HepG2 (cell line): ENCODE measurements around the gene ACADS. TPM values are rescaled to one million over a fixed set of nuclear protein-coding genes. Genes with fewer than 3 reads are reported as not detected.

Source experiments
- IRF2 ChIP-seq: IDR thresholded peaks from 2 replicates; pipeline ENCODE4 v1.6.1; 2018; ENCODE audit warnings: missing genetic modification reagents, missing compliant biosample characterization
- MBNL3 ChIP-seq: fragments of 250-450 bp; sonication (Bioruptor Pico); conservative IDR thresholded peaks from 2 replicates; pipeline ENCODE4 v1.8.0; 2022; ENCODE audit warnings: mild to moderate bottlenecking, inconsistent platforms
- NR2F6 ChIP-seq, 2 experiments: IDR thresholded peaks; 2 replicates each; pipeline ENCODE4 v1.6.1; 2016; ENCODE audit warnings: antibody characterized with exemption in 1 of 2, mild to moderate bottlenecking in 1 of 2
- SOX5 ChIP-seq: IDR thresholded peaks from 2 replicates; pipeline ENCODE4 v1.6.1; 2016; ENCODE audit warnings: borderline replicate concordance
- SP140L ChIP-seq: sonication (generic); formaldehyde crosslinking; IDR thresholded peaks from 2 replicates; pipeline ENCODE4 v1.4.0; 2020; ENCODE audit warnings: missing genetic modification reagents, borderline replicate concordance
- SRSF9 ChIP-seq: fragments of 200-400 bp; formaldehyde crosslinking; IDR thresholded peaks from 2 replicates; pipeline ENCODE4 v1.6.1; 2018; ENCODE audit warnings: borderline replicate concordance, mild to moderate bottlenecking, low read depth, low read length; ENCODE audit not compliant: insufficient read depth, poor library complexity, severe bottlenecking
- ZFP82 ChIP-seq: sonication (generic); formaldehyde crosslinking; IDR thresholded peaks from 2 replicates; pipeline ENCODE4 v1.5.1; 2020; ENCODE audit warnings: mild to moderate bottlenecking, missing genetic modification reagents, borderline replicate concordance
- ZKSCAN1 ChIP-seq: fragments of 150-350 bp; IDR thresholded peaks from 2 replicates; pipeline ENCODE4 v1.6.1; 2014; ENCODE audit warnings: low read length
- ZNF577 ChIP-seq: sonication (generic); formaldehyde crosslinking; IDR thresholded peaks from 2 replicates; pipeline ENCODE4 v1.4.0; 2020; ENCODE audit warnings: mild to moderate bottlenecking, low read depth, missing genetic modification reagents, borderline replicate concordance
- ZNF652 ChIP-seq: IDR thresholded peaks from 2 replicates; pipeline ENCODE4 v1.6.1; 2016; ENCODE audit warnings: low read depth, borderline replicate concordance
- ZNF775 ChIP-seq: sonication (generic); formaldehyde crosslinking; IDR thresholded peaks from 2 replicates; pipeline ENCODE4 v1.4.0; 2020; ENCODE audit warnings: missing genetic modification reagents, mild to moderate bottlenecking, moderate library complexity, borderline replicate concordance
- ZNF788 ChIP-seq: sonication (generic); formaldehyde crosslinking; IDR thresholded peaks from 2 replicates; pipeline ENCODE4 v1.5.0; 2020; ENCODE audit warnings: mild to moderate bottlenecking, missing genetic modification reagents, borderline replicate concordance
- ZSCAN29 ChIP-seq: sonication (generic); formaldehyde crosslinking; conservative IDR thresholded peaks from 2 replicates; pipeline ENCODE4 v1.4.0; 2020; ENCODE audit warnings: mild to moderate bottlenecking, missing genetic modification reagents
- polyA plus RNA-seq, 8 experiments: library from polyadenylated mRNA; depleted of rRNA in 3 of 8; stranded (reverse) in 7 of 8; unstranded in 1 of 8; fragments of >200 nt; fragmentation: Illumina TruSeq in 4 of 8; extraction: Trizol in 4 of 8; gene quantifications; 2 replicates each; pipeline versions ENCODE4 v1.2.1 to v1.2.3, GENCODE V29; 2011 to 2016; ENCODE audit warnings: low read depth in 4 of 8, missing spikeins in 1 of 8, mixed read lengths in 1 of 8; ENCODE audit not compliant: insufficient read depth in 1 of 8
- total RNA-seq, 5 experiments: library from RNA; depleted of rRNA; stranded (reverse); fragments of >200 nt; fragmentation: Illumina TruSeq; extraction: Trizol; gene quantifications; 2 replicates each; pipeline ENCODE4 v1.2.3, GENCODE V29; 2016; ENCODE audit warnings: low read depth in 1 of 5
- TF ChIP-seq, protein P1 (sequence below): sonication (generic); formaldehyde crosslinking; IDR thresholded peaks from 2 replicates; pipeline ENCODE4 v1.5.0; 2020; ENCODE audit warnings: missing genetic modification reagents
- TF ChIP-seq, protein P2 (sequence below): sonication (generic); formaldehyde crosslinking; conservative IDR thresholded peaks from 2 replicates; pipeline ENCODE4 v1.4.0; 2020; ENCODE audit warnings: missing genetic modification reagents
- TF ChIP-seq, protein P3 (sequence below): IDR thresholded peaks from 2 replicates; pipeline ENCODE4 v1.6.1; 2016; ENCODE audit warnings: low read depth, missing genetic modification reagents, missing compliant biosample characterization
- TF ChIP-seq, protein P4 (sequence below): sonication (generic); formaldehyde crosslinking; IDR thresholded peaks from 2 replicates; pipeline ENCODE4 v1.8.0; 2022; ENCODE audit warnings: low read depth, missing genetic modification reagents
- TF ChIP-seq, protein P5 (sequence below): sonication (generic); formaldehyde crosslinking; IDR thresholded peaks from 2 replicates; pipeline ENCODE4 v1.8.0; 2022; ENCODE audit warnings: mild to moderate bottlenecking, missing genetic modification reagents, borderline replicate concordance

ACADS gene
- total and polyA plus RNA-seq, 2 of the 13 experiments (the other 11 are each of a cell fraction or from before 2014, with no cell fraction given) = 17.4 to 27.7 TPM

DNA sequence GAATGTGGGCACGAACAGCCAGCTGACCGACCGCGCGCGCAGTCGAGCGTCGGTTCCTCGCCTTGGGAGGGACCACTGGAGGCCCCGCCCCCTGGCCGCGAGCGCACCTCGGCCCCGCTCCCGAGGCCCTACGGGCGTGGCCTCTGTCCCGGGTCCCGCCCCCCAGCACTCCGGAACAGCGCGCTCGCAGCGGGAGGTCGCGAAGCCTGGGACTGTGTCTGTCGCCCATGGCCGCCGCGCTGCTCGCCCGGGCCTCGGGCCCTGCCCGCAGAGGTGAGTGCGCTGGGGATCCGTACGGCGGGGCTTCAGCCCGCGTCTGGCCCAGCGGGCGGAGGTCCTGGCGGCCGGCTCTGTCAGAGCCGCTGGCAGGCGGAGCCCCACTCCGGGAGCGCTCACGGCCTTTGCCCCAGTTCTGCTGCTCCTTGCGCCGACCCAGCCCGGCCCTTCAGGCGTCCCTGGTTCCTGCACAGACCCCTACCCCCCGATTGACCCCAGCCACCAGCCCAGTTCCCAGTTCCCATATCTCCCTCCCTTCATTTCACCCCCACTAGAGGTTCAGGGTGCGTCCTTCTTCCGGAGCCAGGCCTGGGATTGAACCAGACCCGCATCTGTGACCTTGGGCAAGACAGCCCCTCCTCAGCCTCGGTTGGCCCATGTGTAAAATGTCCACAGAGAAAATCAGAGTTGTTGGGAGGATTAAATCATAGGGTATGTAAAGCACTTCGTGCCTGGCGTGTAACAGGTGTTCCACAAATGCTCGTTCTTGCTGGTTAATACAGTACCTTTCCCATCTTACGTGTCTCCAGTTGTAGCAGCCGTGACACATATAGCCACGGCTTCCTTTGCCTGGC, at the start of gene ACADS (continued):
- TF ChIP-seq, protein P1, sequence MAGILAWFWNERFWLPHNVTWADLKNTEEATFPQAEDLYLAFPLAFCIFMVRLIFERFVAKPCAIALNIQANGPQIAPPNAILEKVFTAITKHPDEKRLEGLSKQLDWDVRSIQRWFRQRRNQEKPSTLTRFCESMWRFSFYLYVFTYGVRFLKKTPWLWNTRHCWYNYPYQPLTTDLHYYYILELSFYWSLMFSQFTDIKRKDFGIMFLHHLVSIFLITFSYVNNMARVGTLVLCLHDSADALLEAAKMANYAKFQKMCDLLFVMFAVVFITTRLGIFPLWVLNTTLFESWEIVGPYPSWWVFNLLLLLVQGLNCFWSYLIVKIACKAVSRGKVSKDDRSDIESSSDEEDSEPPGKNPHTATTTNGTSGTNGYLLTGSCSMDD (CRISPR knock-in tag) = no peak
- TF ChIP-seq IRF2 (peak; percentile 20; the same call in 1 of the 2 replicates), SRSF9 (no peak), SP140L (no peak), ZFP82 (CRISPR knock-in tag) (no peak), ZSCAN29 (CRISPR knock-in tag) (no peak), ZNF652 (no peak), ZNF577 (CRISPR knock-in tag) (no peak), NR2F6 (IDR thresholded peaks at IDR 0.05) (no peak), NR2F6 (CRISPR knock-in tag; IDR thresholded peaks at IDR 0.05) (no peak), MBNL3 (CRISPR knock-in tag) (no peak), ZNF775 (CRISPR knock-in tag) (no peak), ZNF788 (CRISPR knock-in tag) (peak; percentile 73; the same call in 1 of the 2 replicates), SOX5 (no peak), ZKSCAN1 (no peak)
- TF ChIP-seq, protein P2, sequence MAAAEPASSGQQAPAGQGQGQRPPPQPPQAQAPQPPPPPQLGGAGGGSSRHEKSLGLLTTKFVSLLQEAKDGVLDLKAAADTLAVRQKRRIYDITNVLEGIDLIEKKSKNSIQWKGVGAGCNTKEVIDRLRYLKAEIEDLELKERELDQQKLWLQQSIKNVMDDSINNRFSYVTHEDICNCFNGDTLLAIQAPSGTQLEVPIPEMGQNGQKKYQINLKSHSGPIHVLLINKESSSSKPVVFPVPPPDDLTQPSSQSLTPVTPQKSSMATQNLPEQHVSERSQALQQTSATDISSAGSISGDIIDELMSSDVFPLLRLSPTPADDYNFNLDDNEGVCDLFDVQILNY = 0 out of 2 replicates have a peak, but pooled peaks have one; percentile 32
- TF ChIP-seq, protein P3, sequence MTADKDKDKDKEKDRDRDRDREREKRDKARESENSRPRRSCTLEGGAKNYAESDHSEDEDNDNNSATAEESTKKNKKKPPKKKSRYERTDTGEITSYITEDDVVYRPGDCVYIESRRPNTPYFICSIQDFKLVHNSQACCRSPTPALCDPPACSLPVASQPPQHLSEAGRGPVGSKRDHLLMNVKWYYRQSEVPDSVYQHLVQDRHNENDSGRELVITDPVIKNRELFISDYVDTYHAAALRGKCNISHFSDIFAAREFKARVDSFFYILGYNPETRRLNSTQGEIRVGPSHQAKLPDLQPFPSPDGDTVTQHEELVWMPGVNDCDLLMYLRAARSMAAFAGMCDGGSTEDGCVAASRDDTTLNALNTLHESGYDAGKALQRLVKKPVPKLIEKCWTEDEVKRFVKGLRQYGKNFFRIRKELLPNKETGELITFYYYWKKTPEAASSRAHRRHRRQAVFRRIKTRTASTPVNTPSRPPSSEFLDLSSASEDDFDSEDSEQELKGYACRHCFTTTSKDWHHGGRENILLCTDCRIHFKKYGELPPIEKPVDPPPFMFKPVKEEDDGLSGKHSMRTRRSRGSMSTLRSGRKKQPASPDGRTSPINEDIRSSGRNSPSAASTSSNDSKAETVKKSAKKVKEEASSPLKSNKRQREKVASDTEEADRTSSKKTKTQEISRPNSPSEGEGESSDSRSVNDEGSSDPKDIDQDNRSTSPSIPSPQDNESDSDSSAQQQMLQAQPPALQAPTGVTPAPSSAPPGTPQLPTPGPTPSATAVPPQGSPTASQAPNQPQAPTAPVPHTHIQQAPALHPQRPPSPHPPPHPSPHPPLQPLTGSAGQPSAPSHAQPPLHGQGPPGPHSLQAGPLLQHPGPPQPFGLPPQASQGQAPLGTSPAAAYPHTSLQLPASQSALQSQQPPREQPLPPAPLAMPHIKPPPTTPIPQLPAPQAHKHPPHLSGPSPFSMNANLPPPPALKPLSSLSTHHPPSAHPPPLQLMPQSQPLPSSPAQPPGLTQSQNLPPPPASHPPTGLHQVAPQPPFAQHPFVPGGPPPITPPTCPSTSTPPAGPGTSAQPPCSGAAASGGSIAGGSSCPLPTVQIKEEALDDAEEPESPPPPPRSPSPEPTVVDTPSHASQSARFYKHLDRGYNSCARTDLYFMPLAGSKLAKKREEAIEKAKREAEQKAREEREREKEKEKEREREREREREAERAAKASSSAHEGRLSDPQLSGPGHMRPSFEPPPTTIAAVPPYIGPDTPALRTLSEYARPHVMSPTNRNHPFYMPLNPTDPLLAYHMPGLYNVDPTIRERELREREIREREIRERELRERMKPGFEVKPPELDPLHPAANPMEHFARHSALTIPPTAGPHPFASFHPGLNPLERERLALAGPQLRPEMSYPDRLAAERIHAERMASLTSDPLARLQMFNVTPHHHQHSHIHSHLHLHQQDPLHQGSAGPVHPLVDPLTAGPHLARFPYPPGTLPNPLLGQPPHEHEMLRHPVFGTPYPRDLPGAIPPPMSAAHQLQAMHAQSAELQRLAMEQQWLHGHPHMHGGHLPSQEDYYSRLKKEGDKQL = no peak
- TF ChIP-seq, protein P4, sequence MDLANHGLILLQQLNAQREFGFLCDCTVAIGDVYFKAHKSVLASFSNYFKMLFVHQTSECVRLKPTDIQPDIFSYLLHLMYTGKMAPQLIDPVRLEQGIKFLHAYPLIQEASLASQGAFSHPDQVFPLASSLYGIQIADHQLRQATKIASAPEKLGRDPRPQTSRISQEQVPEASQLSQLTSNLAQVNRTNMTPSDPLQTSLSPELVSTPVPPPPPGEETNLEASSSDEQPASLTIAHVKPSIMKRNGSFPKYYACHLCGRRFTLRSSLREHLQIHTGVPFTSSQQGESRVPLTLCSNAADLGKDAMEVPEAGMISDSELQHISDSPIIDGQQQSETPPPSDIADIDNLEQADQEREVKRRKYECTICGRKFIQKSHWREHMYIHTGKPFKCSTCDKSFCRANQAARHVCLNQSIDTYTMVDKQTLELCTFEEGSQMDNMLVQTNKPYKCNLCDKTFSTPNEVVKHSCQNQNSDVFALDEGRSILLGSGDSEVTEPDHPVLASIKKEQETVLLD (CRISPR knock-in tag) = no peak
- TF ChIP-seq, protein P5, sequence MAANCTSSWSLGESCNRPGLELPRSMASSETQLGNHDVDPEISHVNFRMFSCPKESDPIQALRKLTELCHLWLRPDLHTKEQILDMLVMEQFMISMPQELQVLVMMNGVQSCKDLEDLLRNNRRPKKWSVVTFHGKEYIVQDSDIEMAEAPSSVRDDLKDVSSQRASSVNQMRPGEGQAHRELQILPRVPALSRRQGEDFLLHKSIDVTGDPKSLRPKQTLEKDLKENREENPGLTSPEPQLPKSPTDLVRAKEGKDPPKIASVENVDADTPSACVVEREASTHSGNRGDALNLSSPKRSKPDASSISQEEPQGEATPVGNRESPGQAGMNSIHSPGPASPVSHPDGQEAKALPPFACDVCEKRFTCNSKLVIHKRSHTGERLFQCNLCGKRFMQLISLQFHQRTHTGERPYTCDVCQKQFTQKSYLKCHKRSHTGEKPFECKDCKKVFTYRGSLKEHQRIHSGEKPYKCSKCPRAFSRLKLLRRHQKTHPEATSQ (CRISPR knock-in tag) = no peak
